Measurements from ENCODE around the gene KIF6.

Gene KIF6

GRCh38 chr6:39446909-39447308, 278.3 kb downstream of the KIF6 start:
- no peak for DNase-seq (ENCODE audit: low spot score)

GRCh38 chr6:39445667-39446066, 279.5 kb downstream of the KIF6 start:
- DNase-seq (ENCODE audit: low spot score): no peak

- DNase-seq (ENCODE audit: low spot score): no peak
Observed at GRCh38 chr6:39444479-39445019, 280.7 kb downstream of the KIF6 start.

GRCh38 chr6:39441986-39442385, 283.2 kb downstream of the KIF6 start:
- DNase-seq (ENCODE audit: low spot score): no peak

GRCh38 chr6:39441301-39441700, 283.9 kb downstream of the KIF6 start:
- DNase-seq (ENCODE audit: low spot score): no peak

- DNase-seq (ENCODE audit: low spot score): no peak
Observed at GRCh38 chr6:39440039-39440426, 285.2 kb downstream of the KIF6 start.

GRCh38 chr6:39439342-39440038, 285.7 kb downstream of the KIF6 start:
- DNase-seq (ENCODE audit: low spot score): no peak

- DNase-seq (ENCODE audit: low spot score): no peak
Observed at GRCh38 chr6:39433630-39434029, 291.6 kb downstream of the KIF6 start.

GRCh38 chr6:39432330-39433025, 292.7 kb downstream of the KIF6 start:
- DNase-seq (ENCODE audit: low spot score): no peak

- DNase-seq (ENCODE audit: low spot score): no peak
Observed at GRCh38 chr6:39430871-39431523, 294.2 kb downstream of the KIF6 start.

- no peak for DNase-seq (ENCODE audit: low spot score)
Observed at GRCh38 chr6:39430446-39430845, 294.8 kb downstream of the KIF6 start.

- DNase-seq (ENCODE audit: low spot score): no peak
Observed at GRCh38 chr6:39428816-39429215, 296.4 kb downstream of the KIF6 start.

GRCh38 chr6:39428152-39428551, 297.1 kb downstream of the KIF6 start:
- no peak for DNase-seq (ENCODE audit: low spot score)

- no peak for DNase-seq (ENCODE audit: low spot score)
Observed at GRCh38 chr6:39426073-39426456, 299.1 kb downstream of the KIF6 start.

GRCh38 chr6:39425346-39426072, 299.7 kb downstream of the KIF6 start:
- no peak for DNase-seq (ENCODE audit: low spot score)

- no peak for DNase-seq (ENCODE audit: low spot score)
Observed at GRCh38 chr6:39424831-39425230, 300.4 kb downstream of the KIF6 start.

- DNase-seq (ENCODE audit: low spot score): no peak
Observed at GRCh38 chr6:39422238-39422637, 303.0 kb downstream of the KIF6 start.

GRCh38 chr6:39421383-39422225, 303.6 kb downstream of the KIF6 start:
- no peak for DNase-seq (ENCODE audit: low spot score)

GRCh38 chr6:39420300-39421265, 304.6 kb downstream of the KIF6 start:
- no peak for DNase-seq (ENCODE audit: low spot score)

GRCh38 chr6:39419607-39420006, 305.6 kb downstream of the KIF6 start:
- no peak for DNase-seq (ENCODE audit: low spot score)
